Measurements from ENCODE around the gene YWHAH.

Gene YWHAH

GRCh38 chr22:31983911-31984656 lies 39.7 kb downstream of the YWHAH start:
- no peak for DNase-seq

GRCh38 chr22:31987218-31987617 lies 42.9 kb downstream of the YWHAH start:
- no peak for DNase-seq

GRCh38 chr22:31991102-31991839 lies 46.9 kb downstream of the YWHAH start:
- DNase-seq = no peak

GRCh38 chr22:31995046-31995445 lies 50.7 kb downstream of the YWHAH start:
- no peak for DNase-seq

GRCh38 chr22:31995807-31996206 lies 51.5 kb downstream of the YWHAH start:
- no peak for DNase-seq

GRCh38 chr22:31998784-31999385 lies 54.5 kb downstream of the YWHAH start:
- no peak for DNase-seq

- no peak for DNase-seq
These were observed 55.8 kb downstream of the YWHAH start for GRCh38 chr22:32000181-32000580.

GRCh38 chr22:32005453-32005852 lies 61.1 kb downstream of the YWHAH start:
- no peak for DNase-seq
